Measurements from ENCODE around the gene RNF7.

GRCh38 chr3:141690431-141691072 lies 47.5 kb upstream of the RNF7 start:
- TF ChIP-seq CTCF (optimal IDR thresholded peaks at IDR 0.05 in 1 of 3, IDR thresholded peaks at IDR 0.05 in 1 of 3, conservative IDR thresholded peaks at IDR 0.05 in 1 of 3; ENCODE audit: extremely low read depth in 1 of 3, insufficient read depth in 2 of 3, low read length in 3 of 3) (no peak), EZH2 (IDR thresholded peaks at IDR 0.05; ENCODE audit: low read length) (no peak)

Measured in keratinocyte (primary cell).